Activated naive CD4-positive, alpha-beta T cell treated with anti-CD3 and anti-CD28 coated beads, Interleukin-2, amount 50 U/mL, for 16 hours (primary cell): Measurements from ENCODE around the gene C19orf73.
"Not testable (repeated sequence)": the region's sequence is repeated elsewhere in the genome, so short reads cannot be mapped to it uniquely, and the experiment has no call there.

Experiments used
- DNase-seq: peaks from one replicate; pipeline ENCODE4 v3.0.0-alpha.2; 2020

C19orf73 gene

DNA sequence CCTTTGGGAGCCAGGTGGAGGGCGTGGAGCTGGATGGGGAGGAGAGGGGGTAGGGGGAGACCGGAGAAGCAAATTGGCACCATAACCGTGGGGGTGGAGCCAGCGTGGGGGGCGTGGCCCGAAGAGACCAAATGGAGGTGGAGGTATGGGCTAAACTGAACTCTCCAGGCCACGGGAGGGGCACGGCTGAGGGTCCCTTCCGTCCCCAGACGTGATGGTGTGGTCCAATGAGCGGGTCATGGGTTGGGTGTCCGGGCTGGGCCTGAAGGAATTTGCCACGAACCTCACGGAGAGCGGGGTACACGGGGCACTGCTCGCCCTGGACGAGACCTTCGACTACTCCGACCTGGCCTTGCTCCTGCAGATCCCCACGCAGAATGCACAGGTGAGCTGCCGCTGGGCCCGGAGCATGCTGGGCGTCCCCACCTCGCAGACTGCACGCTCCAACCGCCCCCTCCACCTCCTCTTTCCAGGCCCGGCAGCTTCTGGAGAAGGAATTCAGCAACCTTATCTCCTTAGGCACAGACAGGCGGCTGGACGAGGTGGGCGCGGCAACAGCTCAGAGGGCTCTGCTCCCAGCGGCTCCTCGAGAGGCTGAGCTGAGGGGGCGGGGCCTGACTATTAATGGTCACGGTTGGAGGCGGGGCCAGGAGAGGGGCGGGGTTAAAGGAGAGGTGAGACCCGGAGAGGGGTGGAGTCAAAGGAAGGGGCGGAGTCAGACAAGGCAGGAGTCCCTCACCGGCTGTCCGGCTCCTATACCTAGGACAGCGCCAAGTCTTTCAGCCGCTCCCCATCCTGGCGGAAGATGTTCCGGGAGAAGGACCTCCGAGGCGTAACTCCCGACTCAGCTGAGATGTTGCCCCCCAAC is 30.1 kb upstream of the C19orf73 start:
- peak; percentile 83 for DNase-seq

DNA sequence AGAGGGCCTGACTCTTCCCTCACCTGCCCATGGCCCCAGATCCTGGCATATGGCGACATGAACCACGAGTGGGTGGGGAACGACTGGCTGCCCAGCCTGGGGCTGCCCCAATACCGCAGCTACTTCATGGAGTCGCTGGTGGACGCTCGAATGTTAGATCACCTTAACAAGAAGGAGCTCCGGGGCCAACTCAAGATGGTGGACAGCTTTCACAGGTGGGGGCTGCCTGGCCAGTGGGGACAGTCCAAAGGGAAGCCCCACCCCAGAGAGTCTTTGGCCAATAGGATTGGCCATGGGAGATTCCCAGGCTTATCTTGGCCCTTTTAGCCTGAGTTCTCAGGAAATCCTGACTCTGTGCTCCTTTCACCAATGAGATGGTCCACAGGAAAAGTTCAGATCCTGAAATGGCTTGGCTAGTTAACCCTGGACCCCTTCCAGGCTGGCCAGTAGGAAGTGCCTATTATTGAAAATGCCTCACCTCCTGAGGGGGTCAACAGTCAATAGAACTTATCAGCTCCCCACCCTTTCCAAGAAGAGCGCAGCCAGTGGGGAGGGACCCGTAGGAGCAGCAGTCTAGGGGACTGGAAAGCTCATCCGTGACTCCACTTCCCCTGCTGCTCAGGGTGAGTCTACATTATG is 29.2 kb upstream of the C19orf73 start:
- DNase-seq: no peak

DNA sequence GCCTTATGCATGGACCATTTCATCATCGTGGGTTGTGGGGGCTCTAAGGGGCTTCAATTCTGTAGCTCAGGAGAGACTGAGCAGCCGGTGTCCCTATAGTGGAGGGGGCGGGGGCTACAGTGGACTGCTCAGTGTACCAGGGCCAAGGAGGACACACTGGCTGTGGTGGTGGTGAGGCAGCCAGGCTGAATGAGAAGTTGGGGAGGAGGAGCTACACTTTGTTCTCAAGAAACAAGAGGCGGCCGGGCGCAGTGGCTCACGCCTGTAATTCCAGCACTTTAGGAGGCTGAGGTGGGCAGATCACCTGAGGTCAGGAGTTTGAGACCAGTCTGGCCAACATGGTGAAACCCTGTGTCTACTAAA is 27.4 kb upstream of the C19orf73 start:
- DNase-seq: not testable (repeated sequence)

DNA sequence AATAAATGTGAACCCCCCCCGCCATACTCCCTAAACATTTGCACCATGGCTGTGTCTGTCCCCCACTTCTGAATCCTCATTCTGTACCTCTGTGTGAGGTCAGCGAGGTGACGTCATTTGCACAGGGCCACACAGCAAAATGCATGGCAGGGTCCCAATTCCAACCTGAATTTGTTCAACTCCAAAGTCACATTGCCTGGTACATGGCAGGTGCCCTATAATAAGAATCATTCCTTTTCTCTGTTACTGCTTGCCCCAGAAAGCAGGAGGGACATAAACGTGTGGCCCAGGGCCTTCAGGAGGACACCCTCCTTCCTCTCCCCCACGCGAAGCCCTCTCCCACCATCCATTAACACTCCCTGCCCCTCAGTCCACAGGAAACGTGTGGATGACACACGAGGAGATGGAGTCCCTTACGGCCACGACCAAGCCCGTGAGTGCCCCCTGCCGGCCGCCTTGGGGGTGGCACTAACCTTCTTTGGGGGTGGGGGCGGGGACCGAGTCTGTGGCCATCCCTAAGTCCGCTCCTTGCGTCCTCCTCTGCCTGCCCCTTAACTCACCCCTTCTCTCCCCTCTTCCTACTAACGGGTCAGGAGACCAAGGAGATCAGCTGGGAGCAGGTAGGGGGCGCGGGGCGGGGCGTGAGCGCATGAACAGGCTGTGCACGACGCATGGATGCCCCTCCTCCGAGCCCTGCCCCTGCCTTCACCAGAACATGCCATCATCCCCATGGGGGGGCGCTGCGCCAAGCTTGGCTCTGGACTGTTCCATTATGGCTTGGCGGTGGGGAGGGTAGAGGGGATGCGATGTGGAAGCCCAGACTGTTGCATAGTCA is 26.8 kb upstream of the C19orf73 start:
- DNase-seq: peak; percentile 77

- DNase-seq: peak; percentile 72
Measured at GRCh38 chr19:49142866-49143335, 24.0 kb upstream of the C19orf73 start.

GRCh38 chr19:49141352-49141751 is 22.4 kb upstream of the C19orf73 start:
- DNase-seq: no peak

DNA sequence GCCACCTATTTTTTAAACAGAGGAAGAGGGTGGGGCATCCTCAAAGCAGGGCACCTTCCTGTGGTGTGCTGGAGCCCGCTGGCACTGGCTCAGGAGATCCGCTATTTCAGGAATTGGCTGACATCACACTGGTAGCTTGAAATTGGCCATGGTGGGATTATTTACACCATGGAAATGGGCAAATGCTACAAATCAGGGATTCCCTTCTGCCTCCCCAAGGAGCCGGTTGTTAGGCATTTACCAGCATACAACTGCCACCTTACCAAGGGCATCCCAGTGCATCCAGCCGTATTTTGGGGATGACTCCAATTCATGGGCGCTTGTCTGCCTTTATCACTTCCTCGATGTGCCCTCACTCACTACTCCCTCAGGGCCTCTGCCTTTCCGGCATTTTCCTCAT is 22.0 kb upstream of the C19orf73 start:
- no peak for DNase-seq

DNA sequence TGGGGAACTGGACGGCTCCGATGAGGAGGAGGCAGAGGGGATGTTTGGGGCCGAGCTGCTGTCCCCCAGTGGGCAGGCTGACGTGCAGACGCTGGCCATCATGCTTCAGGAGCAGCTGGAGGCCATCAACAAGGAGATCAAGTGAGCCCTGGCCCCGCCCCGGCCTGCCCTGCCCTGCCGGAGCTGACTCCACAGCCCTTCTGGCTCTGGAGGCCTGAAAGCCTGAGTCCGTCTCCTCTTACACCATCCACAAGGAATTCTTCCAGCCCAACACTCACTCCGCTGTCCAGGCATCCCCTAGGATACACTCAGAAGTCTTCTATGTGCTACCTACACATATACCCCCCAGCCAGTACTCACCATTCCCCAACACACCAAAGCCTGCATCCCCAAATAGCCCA is 17.8 kb upstream of the C19orf73 start:
- DNase-seq: no peak

DNA sequence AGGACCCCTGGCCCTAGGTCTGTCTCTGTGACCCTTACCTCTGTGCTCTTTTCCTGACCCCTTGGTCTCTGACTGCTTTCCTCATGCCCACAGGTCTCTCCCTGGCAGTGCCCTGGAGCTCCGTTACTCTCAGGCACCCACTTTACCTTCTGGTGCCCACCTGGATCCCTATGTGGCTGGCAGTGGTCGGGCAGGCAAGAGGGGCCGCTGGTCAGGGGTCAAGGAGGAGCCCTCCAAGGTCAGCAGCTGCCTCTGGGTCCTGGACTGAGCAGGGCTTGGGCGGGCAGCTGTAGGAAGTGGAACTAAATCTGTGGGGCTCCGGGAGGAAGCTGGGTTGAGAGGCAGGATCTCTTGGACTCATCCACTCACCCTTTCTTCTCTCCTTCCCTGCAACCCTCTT is 16.7 kb upstream of the C19orf73 start:
- no peak for DNase-seq

DNA sequence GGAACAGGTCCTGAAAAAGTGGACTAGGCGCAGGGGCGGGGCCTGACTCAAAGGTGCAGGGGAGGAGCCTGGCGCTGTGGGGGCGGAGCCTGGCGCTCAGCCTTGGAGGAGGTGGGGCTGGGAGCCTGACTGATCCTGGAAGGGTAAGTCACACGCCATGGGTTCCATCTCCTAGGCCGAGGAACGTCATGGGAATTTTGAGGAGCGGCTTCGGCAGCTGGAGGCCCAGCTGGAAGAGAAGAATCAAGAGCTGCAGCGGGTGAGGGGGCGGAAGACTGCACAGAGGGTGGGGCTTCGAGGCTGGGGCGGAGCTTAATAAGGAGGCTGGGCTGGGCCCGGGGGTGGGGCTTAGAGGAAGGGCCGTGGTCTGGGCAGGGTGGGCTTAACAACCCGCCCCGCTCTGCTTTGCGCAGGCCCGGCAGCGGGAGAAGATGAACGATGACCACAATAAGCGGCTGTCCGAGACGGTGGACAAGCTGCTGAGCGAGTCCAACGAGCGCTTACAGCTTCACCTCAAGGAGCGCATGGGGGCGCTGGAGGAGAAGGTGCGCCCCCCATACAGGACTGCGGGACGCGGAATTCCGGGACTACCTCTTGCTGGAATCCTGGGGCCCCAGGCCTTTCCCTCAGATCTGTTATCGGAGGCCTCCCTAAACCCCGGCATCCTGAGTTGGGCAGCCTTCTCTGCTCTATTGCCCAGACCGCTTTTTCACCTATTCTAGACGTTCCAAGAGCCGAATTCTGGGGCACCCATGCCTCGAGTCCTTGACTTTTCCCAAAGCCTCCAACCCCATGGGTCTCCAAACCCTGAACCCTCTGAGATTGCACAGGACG is 14.9 kb upstream of the C19orf73 start:
- DNase-seq: peak; percentile 62

DNA sequence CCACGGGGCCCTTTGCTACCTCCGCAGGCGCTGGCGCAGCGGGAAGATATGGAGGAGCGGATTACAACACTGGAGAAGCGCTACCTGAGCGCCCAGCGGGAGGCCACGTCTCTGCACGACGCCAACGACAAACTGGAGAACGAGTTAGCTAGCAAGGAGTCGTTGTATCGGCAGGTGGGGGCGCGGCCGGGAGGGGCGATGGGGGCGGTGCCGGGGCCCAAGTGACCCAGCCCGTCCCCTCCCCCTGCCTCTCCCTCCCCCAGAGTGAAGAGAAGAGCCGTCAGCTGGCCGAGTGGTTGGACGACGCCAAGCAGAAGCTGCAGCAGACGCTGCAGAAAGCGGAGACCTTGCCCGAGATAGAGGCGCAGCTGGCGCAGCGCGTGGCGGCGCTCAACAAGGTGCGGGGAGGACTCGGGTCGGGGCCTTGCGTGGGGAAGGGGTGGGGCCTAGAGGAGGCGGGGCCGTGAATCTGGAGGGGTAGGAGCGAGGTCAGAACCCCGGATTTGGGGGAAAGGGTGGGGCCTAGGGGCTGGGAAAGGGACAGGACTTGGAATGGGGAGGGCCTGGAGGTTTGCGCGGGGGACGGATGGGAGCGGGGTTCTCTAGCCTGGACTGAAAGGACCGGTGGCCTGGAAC is 14.1 kb upstream of the C19orf73 start:
- DNase-seq: peak; percentile 43

DNA sequence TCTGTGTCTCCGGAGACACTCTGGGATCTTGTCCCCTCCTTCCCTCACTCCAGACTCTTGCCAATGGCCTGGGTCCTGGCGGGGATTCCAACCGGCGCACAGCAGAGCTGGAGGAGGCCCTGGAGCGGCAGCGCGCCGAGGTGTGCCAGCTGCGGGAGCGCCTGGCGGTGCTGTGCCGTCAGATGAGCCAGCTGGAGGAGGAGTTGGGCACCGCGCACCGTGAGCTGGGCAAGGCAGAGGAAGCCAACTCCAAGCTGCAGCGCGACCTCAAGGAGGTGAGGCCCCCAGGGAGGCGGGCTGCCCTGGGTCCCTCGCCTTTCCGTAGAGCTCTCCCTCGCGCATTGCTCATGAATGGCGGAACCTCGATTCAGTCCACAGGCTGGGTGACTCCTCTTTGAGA is 11.4 kb upstream of the C19orf73 start:
- DNase-seq: no peak

GRCh38 chr19:49129238-49129583 is 10.3 kb upstream of the C19orf73 start:
- DNase-seq: no peak

- no peak for DNase-seq
Measured at GRCh38 chr19:49128545-49129237, 9.7 kb upstream of the C19orf73 start.

DNA sequence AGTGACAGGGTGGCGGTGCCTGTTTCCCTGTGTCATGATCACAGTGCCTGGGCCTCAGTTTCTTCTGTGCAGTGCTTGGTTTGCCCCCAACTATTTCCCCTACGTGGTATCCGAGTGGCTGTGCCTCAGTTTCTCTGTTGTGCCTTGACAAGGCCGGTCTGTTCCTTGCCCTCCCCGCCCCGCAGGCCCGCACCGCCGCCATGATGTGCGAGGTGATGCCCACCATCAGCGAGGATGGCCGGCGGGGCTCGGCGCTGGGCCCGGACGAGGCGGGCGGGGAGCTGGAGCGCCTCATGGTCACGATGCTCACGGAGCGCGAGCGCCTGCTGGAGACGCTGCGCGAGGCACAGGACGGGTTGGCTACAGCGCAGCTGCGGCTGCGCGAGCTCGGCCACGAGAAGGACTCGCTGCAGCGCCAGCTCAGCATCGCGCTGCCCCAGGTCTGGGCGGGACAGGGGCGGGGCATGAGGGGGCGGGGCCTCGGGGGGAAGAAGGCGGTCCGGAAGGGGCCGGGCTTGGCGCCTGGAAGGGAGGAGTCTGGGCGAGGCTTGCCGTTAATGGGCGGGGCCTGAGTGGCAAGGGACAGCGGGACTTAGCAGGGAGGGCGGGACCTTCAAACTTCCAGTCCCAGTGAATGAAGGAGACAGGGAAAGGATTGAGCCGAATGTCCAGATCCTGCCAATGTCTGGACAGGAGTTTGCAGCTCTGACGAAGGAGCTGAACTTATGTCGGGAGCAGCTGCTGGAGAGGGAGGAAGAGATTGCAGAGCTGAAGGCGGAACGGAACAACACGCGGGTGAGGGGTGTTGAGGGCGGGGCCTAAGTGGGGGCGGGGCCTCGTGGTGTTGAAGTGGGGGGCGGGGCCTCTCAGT is 9.0 kb upstream of the C19orf73 start:
- DNase-seq: peak; percentile 91

DNA sequence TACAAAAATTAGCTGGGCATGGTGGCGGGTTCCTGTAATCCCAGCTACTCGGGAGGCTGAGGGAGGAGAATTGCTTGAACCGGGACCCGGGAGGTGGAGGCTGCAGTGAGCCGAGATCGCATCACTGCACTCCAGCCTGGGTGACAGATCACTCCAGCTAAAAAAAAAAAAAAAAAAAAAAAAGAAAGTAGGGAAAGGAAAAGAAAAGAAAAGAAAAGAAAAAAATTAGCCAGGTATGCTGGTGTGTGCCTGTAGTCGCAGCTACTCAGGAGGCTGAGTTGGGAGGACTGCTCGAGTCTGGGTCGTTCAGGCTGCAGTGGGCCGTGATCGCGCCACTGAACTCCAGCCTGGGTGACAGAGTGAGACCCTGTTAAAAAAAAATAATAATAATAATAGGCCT is 8.3 kb upstream of the C19orf73 start:
- DNase-seq: not testable (repeated sequence)

DNA sequence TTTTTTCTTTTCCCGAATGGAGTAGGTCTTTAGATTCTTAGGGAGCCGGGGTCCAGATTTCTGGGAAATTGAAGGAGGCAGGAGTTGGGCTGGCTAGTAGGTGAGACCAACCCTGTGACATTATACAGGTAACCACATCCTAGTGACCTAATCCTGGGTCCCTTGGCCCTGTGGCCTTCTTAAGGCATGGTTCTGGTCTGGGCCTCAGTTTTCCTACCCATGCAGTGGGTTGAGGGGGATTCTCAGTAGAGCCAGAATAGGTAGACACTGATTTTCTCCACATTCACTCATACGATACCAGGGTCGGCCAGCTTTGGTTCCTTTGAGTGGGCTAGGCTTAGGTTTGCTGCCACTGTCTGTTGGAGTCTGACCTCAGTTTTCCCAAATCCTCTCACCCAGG is 7.6 kb upstream of the C19orf73 start:
- no peak for DNase-seq

DNA sequence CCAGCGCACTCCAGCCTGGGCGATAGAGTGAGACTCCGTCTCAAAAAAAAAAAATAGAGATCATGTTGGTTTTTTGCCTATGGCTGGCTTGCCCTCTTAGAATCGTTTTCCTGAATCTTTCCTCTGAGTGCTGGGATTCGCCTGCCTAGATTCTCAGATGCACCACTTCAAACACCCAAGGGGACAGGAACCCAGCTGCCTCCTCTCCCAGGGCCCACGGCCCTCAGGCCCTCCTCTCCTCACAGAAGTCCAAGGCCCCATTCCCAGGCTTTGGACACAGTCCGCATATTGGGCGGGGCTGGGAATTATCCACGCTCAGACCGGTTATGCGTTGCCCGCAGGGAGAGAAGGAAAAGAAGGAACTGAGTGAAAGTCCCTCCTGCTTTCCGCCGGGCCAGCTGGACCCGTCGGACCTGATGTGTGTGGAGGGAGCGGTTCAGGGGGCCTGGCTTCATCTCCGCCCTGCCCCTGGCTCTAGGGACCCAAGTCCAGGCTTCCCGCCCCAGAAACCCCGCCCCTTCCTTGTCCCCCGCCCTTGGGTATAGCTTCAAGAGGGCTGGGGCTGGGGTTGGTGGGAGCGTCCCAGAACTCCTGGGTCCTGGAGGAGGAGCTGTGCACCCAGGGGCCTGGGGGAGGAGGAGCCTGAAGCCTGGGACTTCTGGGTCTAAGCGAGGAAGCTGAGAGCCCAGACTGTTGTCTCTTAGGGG is 6.2 kb upstream of the C19orf73 start:
- DNase-seq: no peak

- not testable (repeated sequence) for DNase-seq
Measured at GRCh38 chr19:49123285-49123684, 4.3 kb upstream of the C19orf73 start.

- DNase-seq: not testable (repeated sequence)
Measured at GRCh38 chr19:49121841-49122240, 2.9 kb upstream of the C19orf73 start.
